Lung (tissue), 12 donors: ENCODE measurements around the gene NLRP1. TPM values are rescaled to one million over a fixed set of nuclear protein-coding genes. Genes with fewer than 3 reads are reported as not detected.
A peak's percentile ranks its signal among the peaks of the same experiment; 100 is the strongest.

Experiments used
- ATAC-seq: fragments of 200-7000 bp; cut with Tn5 transposase; one replicate; pipeline ENCODE4 v1.9.1; 2020; ENCODE audit warnings: moderate number of reproducible peaks; ENCODE audit not compliant: insufficient read depth, low FRiP score
- DNase-seq, 3 donors: peaks; one replicate each; pipeline ENCODE4 v3.0.0-alpha.2; 2013 to 2017
- H3K27ac ChIP-seq, 2 donors: one replicate each; pipeline ENCODE4 v1.5.1; 2013; ENCODE audit warnings: mild to moderate bottlenecking in 2 of 2, moderate library complexity in 2 of 2, control low read depth in 1 of 2, inconsistent platforms in 1 of 2, low read depth in 1 of 2, low read length in 1 of 2
- H3K27me3 ChIP-seq, 3 donors: one replicate each; pipeline ENCODE4 v1.5.1; 2013; ENCODE audit warnings: low read length in 2 of 3; ENCODE audit not compliant: control insufficient read depth in 3 of 3, insufficient read depth in 3 of 3
- H3K36me3 ChIP-seq, 4 donors: one replicate each; pipeline ENCODE4 v1.5.1; 2013; ENCODE audit warnings: low read length in 4 of 4, mild to moderate bottlenecking in 1 of 4, moderate library complexity in 1 of 4; ENCODE audit not compliant: control insufficient read depth in 4 of 4, insufficient read depth in 4 of 4
- H3K4me1 ChIP-seq, 5 donors: one replicate each; pipeline ENCODE4 v1.5.1; 2013; ENCODE audit warnings: low read length in 5 of 5, mild to moderate bottlenecking in 2 of 5, moderate library complexity in 1 of 5; ENCODE audit not compliant: control insufficient read depth in 5 of 5, insufficient read depth in 5 of 5
- H3K4me3 ChIP-seq: one replicate; pipeline ENCODE4 v1.5.1; 2013; ENCODE audit warnings: mild to moderate bottlenecking, control low read depth, moderate library complexity
- H3K9ac ChIP-seq, 2 donors: one replicate each; pipeline ENCODE4 v1.5.1; 2013; ENCODE audit warnings: low read length in 2 of 2, control low read depth in 1 of 2; ENCODE audit not compliant: insufficient read depth in 1 of 2
- H3K9me3 ChIP-seq, 4 donors: one replicate each; pipeline ENCODE4 v1.5.1; 2013; ENCODE audit warnings: low read length in 3 of 4, mild to moderate bottlenecking in 1 of 4, moderate library complexity in 1 of 4; ENCODE audit not compliant: control insufficient read depth in 4 of 4, insufficient read depth in 3 of 4
- WGBS, 2 donors: extraction: QIAGEN DNeasy Blood & Tissue Kit; methylation state at CpG; one replicate each; pipeline ENCODE4 v1.1.7; 2013; 5-methylcytosine and 5-hydroxymethylcytosine counted together
- polyA plus RNA-seq, 2 donors: library from polyadenylated mRNA; stranded (reverse); fragments of 200-250 nt; gene quantifications; one replicate each; pipeline ENCODE4 v1.2.1, GENCODE V29; 2013
- total RNA-seq, 2 donors: library from RNA; depleted of rRNA in 1 of 2; stranded (reverse); fragments of >200 nt in 1 of 2; gene quantifications; one replicate each; pipeline ENCODE4 v1.2.1, GENCODE V29; 2014 to 2021
- TF ChIP-seq, protein P1 (sequence below): IDR thresholded peaks from 2 replicates; pipeline ENCODE4 v1.5.1; 2012; ENCODE audit warnings: mild to moderate bottlenecking; ENCODE audit errors: control extremely low read depth, extremely low read depth
- donor health status: control.
- donor health status: control.
- donor health status: Bipolar disorder and iron deficiency.
- donor health status: healthy.
- donor health status: DM: yes; HTN: yes; CAD: no.

Gene NLRP1
- total and polyA plus RNA-seq, 4 donors, result 14.5 to 33.1 (median 25.2) TPM

DNA sequence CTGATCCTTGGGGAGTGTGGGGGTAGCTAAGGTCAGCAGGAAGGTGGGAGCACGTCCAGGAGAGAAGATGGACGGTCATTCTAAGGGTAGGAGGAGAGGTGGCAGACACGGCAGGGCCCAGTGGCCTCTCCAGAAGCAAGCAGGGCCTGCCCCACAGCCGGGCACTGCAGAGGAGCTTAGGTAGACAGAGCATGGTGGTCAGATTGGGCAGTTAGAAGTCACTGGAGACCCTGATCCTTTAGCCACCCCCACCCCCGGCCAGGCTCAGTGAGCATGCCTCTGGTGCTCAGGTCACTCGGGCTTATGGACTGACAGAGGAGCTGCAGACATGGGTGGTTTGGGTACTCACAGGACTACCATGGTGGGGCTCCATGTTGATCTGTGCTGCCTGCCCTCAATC, 26.3 kb downstream of the NLRP1 start:
- Histone ChIP-seq H3K9me3 (no peaks in the 10 kb centered on the region), H3K9ac (no peak overlapping the region), H3K4me1 (peaks cover 0 to 2% (median 0%) of the 10 kb centered on the region in 5 donors), H3K27me3 (no peaks in the 10 kb centered on the region), H3K27ac (no peak overlapping the region), H3K36me3 (peaks cover 0 to 23% (median 0%) of the 10 kb centered on the region in 4 donors), H3K4me3 (no peak overlapping the region)
- WGBS, 2 donors, result 77 to 92% methylated on average over 6 of the region's 6 CpGs
- TF ChIP-seq, protein P1, sequence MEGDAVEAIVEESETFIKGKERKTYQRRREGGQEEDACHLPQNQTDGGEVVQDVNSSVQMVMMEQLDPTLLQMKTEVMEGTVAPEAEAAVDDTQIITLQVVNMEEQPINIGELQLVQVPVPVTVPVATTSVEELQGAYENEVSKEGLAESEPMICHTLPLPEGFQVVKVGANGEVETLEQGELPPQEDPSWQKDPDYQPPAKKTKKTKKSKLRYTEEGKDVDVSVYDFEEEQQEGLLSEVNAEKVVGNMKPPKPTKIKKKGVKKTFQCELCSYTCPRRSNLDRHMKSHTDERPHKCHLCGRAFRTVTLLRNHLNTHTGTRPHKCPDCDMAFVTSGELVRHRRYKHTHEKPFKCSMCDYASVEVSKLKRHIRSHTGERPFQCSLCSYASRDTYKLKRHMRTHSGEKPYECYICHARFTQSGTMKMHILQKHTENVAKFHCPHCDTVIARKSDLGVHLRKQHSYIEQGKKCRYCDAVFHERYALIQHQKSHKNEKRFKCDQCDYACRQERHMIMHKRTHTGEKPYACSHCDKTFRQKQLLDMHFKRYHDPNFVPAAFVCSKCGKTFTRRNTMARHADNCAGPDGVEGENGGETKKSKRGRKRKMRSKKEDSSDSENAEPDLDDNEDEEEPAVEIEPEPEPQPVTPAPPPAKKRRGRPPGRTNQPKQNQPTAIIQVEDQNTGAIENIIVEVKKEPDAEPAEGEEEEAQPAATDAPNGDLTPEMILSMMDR, result no peak
- DNase-seq (no peak), ATAC-seq (no peak)

DNA sequence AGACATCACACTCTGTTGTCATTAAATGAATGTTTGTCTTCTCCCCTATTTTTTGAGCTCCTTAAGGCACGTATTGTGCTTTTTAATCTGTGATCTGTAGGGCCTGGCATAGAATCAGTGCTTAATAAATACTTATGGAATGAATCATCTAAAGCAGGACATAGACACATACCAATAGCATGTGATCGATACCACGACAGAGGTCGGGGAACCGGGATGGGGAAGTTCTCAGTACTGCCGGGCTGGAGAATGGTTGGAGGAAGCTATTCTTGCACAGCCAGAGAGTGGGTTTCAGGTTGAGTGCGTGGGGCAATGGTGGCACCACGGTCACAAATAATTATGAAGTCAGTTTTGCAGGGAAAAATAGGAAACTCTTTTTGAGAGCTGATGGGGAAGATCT, 26.8 kb downstream of the NLRP1 start:
- peak; percentile 34 for ATAC-seq
- 56 to 69% methylated on average over 8 of the region's 8 CpGs for WGBS, 2 donors

DNA sequence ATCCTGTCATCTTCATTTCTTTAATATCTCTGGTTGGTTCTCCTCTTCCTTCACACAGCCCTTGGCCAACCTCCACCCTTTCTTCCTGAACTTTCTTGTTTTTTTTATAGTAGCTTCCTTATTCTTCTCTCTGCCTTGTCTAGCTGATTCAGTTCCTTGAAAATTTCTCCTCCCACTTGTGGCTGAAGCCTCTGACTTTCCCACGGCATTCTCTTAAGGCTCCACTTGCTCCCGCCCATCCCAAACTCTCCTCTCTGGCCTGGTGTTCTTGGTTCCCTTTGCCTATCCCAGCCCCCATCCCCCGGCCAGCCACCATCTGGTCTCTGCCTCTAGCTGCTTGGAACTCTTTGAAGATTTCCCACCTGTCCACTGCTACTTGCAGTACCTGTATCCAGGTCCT, 29.1 kb downstream of the NLRP1 start:
- DNase-seq, result no peak
- Histone ChIP-seq H3K27me3 (no peaks in the 10 kb centered on the region), H3K4me1 (peaks cover 0 to 2% (median 0%) of the 10 kb centered on the region in 5 donors), H3K9ac (no peak overlapping the region), H3K4me3 (no peak overlapping the region), H3K36me3 (peaks cover 0 to 19% (median 0%) of the 10 kb centered on the region in 4 donors), H3K9me3 (no peaks in the 10 kb centered on the region), H3K27ac (no peak overlapping the region)
- ATAC-seq, result no peak
- WGBS, 2 donors, result 64 to 71% methylated on average over 3 of the region's 3 CpGs
- TF ChIP-seq, protein P1, result no peak

More for the DNA sequence above, 26.8 kb downstream of the NLRP1 start:
- TF ChIP-seq, protein P1, result no peak
- H3K4me3 ChIP-seq, result no peak overlapping the region
- DNase-seq, result no peak
- no peak overlapping the region for H3K9ac ChIP-seq
- H3K36me3 ChIP-seq, result peaks cover 0 to 25% (median 0%) of the 10 kb centered on the region in 4 donors
- H3K27ac ChIP-seq, result no peak overlapping the region
- H3K4me1 ChIP-seq, result peaks cover 0 to 2% (median 0%) of the 10 kb centered on the region in 5 donors
- no peaks in the 10 kb centered on the region for H3K27me3 ChIP-seq
- no peaks in the 10 kb centered on the region for H3K9me3 ChIP-seq

DNA sequence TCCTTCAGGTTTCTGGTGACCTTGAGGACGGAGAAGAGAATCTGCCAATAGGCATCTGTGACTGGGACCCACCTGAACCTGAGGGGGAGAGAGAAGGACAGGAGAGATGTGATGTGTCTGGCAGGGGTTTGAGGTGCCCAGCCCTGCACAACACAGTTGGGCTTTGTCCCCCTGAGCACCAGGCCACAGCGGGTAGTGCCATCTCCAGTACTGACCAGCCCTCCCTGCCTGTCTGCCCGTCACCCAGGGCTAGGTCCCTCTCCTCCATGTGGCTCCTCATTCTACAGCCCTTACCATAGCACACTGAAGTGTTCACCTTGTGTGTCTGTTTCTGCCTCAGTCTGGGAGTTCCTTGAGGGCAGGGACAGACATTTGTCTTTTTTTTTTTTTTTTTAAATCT, 30.8 kb downstream of the NLRP1 start:
- H3K27ac ChIP-seq, result no peak overlapping the region
- H3K27me3 ChIP-seq, result no peaks in the 10 kb centered on the region
- DNase-seq, result no peak
- H3K4me1 ChIP-seq, result peaks cover 0 to 2% (median 0%) of the 10 kb centered on the region in 5 donors
- no peaks in the 10 kb centered on the region for H3K9me3 ChIP-seq
- TF ChIP-seq, protein P1, result no peak
- H3K9ac ChIP-seq, result no peak overlapping the region
- peaks cover 0 to 16% (median 0%) of the 10 kb centered on the region in 4 donors for H3K36me3 ChIP-seq
- H3K4me3 ChIP-seq, result no peak overlapping the region
- 77 to 91% methylated on average over 3 of the region's 3 CpGs for WGBS, 2 donors
- ATAC-seq, result no peak
